H1 (cell line): ENCODE measurements around the gene DCBLD2. TPM values are rescaled to one million over a fixed set of nuclear protein-coding genes. Genes with fewer than 3 reads are reported as not detected.

Experiments
- CBX8 ChIP-seq: fragments of 300-800, 300-1000 bp; sonication (generic); IDR thresholded peaks from 2 replicates; pipeline ENCODE4 v1.7.1; 2016; ENCODE audit warnings: low read depth, low read length, borderline replicate concordance
- CREB1 ChIP-seq: IDR thresholded peaks from 2 replicates; pipeline ENCODE4 v1.6.1; 2012; ENCODE audit warnings: inconsistent platforms
- GTF2F1 ChIP-seq: IDR thresholded peaks from 2 replicates; pipeline ENCODE4 v1.6.1; 2012; ENCODE audit warnings: low read depth, low read length, improper control_type of control experiment, borderline replicate concordance
- NRF1 ChIP-seq: IDR thresholded peaks from 2 replicates; pipeline ENCODE4 v1.6.1; 2011; ENCODE audit warnings: mild to moderate bottlenecking, low read depth, low read length, improper control_type of control experiment
- POLR2AphosphoS5 ChIP-seq: IDR thresholded peaks from 2 replicates; pipeline ENCODE4 v1.6.1; 2011; ENCODE audit warnings: low read depth, low read length
- TAF7 ChIP-seq: optimal IDR thresholded peaks from 2 replicates; pipeline ENCODE3; 2011; ENCODE audit warnings: low read depth, mild to moderate bottlenecking, inconsistent platforms, low read length, moderate library complexity, borderline replicate concordance
- polyA plus RNA-seq, 7 experiments: library from polyadenylated mRNA; depleted of rRNA in 3 of 7; stranded (reverse) in 5 of 7; unstranded in 2 of 7; fragments of >200 nt in 5 of 7; fragments of 200-250 nt in 2 of 7; gene quantifications; 1 replicate in 5 of 7; 2 replicates in 1 of 7; 4 replicates in 1 of 7; pipeline versions ENCODE4 v1.2.1 to v1.2.3, GENCODE V29; 2011 to 2013; ENCODE audit warnings: missing spikeins in 2 of 7, mixed read lengths in 2 of 7
- total RNA-seq: library from RNA; stranded (reverse); fragmentation: NEBNext Ultra II Directional; extraction: Animal tissue kit (Norgen Biotek cat#: 25700); gene quantifications from 2 replicates; pipeline ENCODE4 v1.2.1, GENCODE V29; 2021
- TF ChIP-seq, protein P1 (sequence below): IDR thresholded peaks from 2 replicates; pipeline ENCODE4 v1.6.1; 2012; ENCODE audit warnings: inconsistent platforms
- TF ChIP-seq, protein P2 (sequence below): IDR thresholded peaks from 2 replicates; pipeline ENCODE4 v1.6.1; 2012; ENCODE audit warnings: low read length, inconsistent platforms

Gene DCBLD2
- total and polyA plus RNA-seq, 2 of the 8 experiments (the other 6 are each of a cell fraction or from before 2014, with no cell fraction given), result 19.6 to 63.8 TPM

DNA sequence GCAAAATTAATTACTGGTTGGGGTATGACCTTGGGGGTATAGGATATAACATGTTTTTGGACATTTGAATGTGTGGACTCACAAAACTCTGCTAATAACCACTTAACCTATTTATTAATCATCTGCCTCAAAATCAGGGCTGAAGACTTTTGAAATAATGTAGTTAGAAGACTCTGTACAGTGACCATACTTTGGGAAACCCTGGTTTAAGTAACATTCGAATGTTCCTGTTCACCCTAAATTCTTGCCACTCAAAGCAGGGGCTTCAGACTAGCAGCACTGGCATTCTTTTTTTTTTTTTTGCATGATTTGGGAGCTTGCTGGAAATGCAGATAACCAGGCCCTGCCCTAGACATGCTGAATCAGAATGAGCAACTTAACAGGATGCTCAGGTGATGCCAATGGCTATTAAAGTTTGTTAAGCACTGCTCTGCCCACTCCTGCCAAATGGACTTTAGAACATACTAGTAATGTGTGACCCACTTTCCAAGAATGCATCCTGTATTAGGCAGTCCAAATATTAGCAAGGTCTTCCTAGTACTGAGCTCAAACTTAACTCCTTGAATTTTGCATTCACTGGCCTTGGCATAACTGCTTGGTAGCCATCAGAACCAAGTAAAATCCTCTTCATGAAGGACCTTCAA, 151.1 kb downstream of the DCBLD2 start (continued):
- TF ChIP-seq, protein P1, sequence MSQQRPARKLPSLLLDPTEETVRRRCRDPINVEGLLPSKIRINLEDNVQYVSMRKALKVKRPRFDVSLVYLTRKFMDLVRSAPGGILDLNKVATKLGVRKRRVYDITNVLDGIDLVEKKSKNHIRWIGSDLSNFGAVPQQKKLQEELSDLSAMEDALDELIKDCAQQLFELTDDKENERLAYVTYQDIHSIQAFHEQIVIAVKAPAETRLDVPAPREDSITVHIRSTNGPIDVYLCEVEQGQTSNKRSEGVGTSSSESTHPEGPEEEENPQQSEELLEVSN, result no peak
- no peak for TF ChIP-seq TAF7
- no peak for TF ChIP-seq POLR2AphosphoS5
- no peak for TF ChIP-seq NRF1
- TF ChIP-seq GTF2F1, result no peak
- TF ChIP-seq CREB1, result no peak
- TF ChIP-seq, protein P2, sequence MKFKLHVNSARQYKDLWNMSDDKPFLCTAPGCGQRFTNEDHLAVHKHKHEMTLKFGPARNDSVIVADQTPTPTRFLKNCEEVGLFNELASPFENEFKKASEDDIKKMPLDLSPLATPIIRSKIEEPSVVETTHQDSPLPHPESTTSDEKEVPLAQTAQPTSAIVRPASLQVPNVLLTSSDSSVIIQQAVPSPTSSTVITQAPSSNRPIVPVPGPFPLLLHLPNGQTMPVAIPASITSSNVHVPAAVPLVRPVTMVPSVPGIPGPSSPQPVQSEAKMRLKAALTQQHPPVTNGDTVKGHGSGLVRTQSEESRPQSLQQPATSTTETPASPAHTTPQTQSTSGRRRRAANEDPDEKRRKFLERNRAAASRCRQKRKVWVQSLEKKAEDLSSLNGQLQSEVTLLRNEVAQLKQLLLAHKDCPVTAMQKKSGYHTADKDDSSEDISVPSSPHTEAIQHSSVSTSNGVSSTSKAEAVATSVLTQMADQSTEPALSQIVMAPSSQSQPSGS, result no peak
- no peak for TF ChIP-seq CBX8
